BLaER1 (cell line): ENCODE measurements around the gene NSMCE3.

Source experiments
- H3K27ac ChIP-seq: shearing (Covaris generic); formaldehyde crosslinking; 2 replicates; pipeline ENCODE4 v1.8.1; 2022
- H3K27me3 ChIP-seq: shearing (Covaris generic); formaldehyde crosslinking; 2 replicates; pipeline ENCODE4 v1.8.1; 2022
- H3K36me3 ChIP-seq: shearing (Covaris generic); formaldehyde crosslinking; 2 replicates; pipeline ENCODE4 v1.8.1; 2022
- H3K4me1 ChIP-seq: shearing (Covaris generic); formaldehyde crosslinking; 2 replicates; pipeline ENCODE4 v1.8.1; 2022
- H3K4me2 ChIP-seq: shearing (Covaris generic); formaldehyde crosslinking; 2 replicates; pipeline ENCODE4 v1.8.1; 2022
- H3K4me3 ChIP-seq: shearing (Covaris generic); formaldehyde crosslinking; 2 replicates; pipeline ENCODE4 v1.8.1; 2022
- H3K9ac ChIP-seq: shearing (Covaris generic); formaldehyde crosslinking; 2 replicates; pipeline ENCODE4 v1.8.1; 2022
- H3K9me3 ChIP-seq: shearing (Covaris generic); formaldehyde crosslinking; 2 replicates; pipeline ENCODE4 v1.8.1; 2022
- H4K20me1 ChIP-seq: shearing (Covaris generic); formaldehyde crosslinking; 2 replicates; pipeline ENCODE4 v1.8.1; 2022
- Cebpa-rat ChIP-seq: shearing (Covaris generic); IDR thresholded peaks from 2 replicates; pipeline ENCODE4 v1.8.1; 2022

The NSMCE3 gene

DNA sequence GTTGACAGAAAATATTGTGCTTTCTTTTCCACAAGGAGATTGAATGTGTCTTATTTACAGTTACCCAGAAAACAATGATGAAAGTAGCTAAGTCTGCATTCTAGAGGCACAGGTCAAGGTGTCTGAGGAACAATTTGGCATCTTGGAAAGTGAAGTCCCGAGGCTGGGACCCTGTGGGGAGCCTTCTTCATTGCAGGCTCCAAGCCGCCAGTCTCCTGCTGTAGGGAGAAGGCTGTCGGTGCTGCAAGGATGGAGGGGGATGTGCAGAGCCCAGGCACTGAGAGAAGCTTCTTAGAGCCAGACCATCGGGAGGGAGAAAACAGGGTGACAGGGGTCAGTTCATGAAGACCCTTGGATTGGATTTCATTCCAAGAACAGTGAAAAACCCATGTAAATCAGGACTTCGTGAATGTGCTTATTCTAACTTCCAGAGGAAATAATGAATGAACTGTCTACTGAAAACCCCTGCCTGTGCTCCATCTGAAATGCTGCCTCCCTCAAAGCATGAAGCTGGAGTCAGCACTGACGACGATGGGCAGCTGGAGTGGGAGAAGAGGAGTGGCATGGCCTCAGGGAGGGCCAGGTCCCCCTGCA lies 25.2 kb upstream of the NSMCE3 start:
- Histone ChIP-seq H3K4me3 (no peak overlapping the region), H3K4me2 (no peak overlapping the region), H4K20me1 (no peaks in the 10 kb centered on the region), H3K9ac (no peak overlapping the region), H3K27ac (no peak overlapping the region), H3K4me1 (no peaks in the 10 kb centered on the region), H3K27me3 (no peaks in the 10 kb centered on the region), H3K9me3 (no peaks in the 10 kb centered on the region), H3K36me3 (no peaks in the 10 kb centered on the region)
- no peak for TF ChIP-seq Cebpa-rat

DNA sequence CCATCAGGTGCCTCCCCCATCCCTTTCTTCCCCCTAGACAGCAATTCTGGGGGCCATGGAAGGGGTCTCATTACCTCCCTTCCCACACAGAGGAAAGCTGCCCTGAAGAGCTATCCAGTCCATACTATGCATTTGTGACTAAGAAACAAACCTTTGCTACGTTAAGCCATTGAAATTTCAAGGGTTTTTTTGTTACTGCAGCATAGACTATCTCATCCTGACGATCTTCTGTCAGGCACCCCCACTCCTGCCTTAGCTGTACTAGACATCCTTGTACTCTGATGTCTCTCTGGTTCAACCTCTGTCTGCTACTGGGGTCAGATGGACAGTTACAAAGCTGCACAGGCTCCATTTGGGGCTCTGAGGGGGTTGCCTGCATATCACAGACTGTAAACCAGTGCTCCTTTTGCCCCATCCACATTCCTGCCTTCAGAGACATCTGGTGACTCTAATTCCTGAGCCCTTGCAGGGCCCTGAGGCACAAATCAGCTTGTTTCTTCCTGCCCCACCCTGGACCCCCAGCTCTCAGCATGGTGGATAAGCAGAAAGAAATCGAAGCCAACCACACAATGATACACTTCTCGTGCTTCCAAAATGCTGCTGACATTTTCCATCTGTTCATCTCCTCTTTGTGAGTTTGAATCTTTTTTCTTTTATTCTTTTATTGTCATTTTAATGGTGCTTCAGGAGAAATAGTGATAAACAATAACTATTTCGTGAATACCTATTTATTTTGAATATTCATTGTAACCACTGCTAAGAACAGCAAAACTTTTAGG lies 21.6 kb upstream of the NSMCE3 start:
- no peak overlapping the region for H3K4me3 ChIP-seq
- H3K36me3 ChIP-seq = no peaks in the 10 kb centered on the region
- H3K27me3 ChIP-seq = no peaks in the 10 kb centered on the region
- H3K27ac ChIP-seq = no peak overlapping the region
- no peaks in the 10 kb centered on the region for H4K20me1 ChIP-seq
- H3K9ac ChIP-seq = no peak overlapping the region
- H3K4me1 ChIP-seq = no peaks in the 10 kb centered on the region
- no peak for TF ChIP-seq Cebpa-rat
- no peaks in the 10 kb centered on the region for H3K9me3 ChIP-seq
- H3K4me2 ChIP-seq = no peak overlapping the region

DNA sequence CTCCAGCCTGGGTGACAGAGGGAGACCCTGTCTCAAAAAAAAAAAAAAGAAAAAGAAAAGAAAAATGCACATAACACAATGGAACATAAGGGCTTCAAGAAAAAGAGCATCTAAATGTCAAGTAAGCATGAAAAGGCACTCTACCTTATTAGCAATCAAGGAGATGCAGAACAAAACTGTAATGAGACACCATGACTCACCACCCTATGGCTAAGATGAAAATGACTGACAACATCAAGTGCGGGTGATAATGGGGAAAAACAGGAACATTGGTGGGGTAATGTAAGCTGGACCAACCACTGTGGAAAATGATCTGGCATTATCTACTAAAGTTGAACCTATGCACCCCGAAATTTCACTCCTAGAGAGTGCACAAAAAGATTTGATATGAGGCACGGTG lies 19.6 kb upstream of the NSMCE3 start:
- Histone ChIP-seq H3K36me3 (no peaks in the 10 kb centered on the region), H3K4me2 (no peak overlapping the region), H3K4me3 (no peak overlapping the region), H3K27ac (no peak overlapping the region), H3K4me1 (no peaks in the 10 kb centered on the region), H3K9me3 (no peaks in the 10 kb centered on the region), H3K9ac (no peak overlapping the region), H4K20me1 (no peaks in the 10 kb centered on the region), H3K27me3 (no peaks in the 10 kb centered on the region)
- TF ChIP-seq Cebpa-rat = no peak

DNA sequence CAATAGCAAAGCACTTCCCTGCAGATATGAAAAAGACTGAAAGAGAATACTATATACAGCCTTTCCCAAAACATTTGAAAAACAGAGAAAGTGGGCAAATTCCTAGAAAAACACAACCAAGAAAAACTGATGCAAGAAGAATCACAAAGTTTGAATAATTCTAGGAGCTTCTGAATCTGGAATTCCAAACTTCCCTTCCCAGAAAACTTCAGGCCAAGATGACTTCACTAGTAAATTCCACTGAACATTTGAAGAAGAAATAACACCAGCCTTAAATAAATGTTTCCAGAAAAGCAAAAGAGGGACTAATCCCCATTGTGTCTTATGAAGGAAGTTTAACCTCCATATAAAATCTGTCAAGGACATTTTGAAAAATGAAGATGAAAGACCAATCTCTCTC lies 15.8 kb upstream of the NSMCE3 start:
- Histone ChIP-seq H3K27ac (no peak overlapping the region), H3K9me3 (peaks cover 15% of the 10 kb centered on the region), H3K9ac (no peak overlapping the region), H3K4me2 (no peak overlapping the region), H3K36me3 (no peaks in the 10 kb centered on the region), H4K20me1 (no peaks in the 10 kb centered on the region), H3K27me3 (no peaks in the 10 kb centered on the region), H3K4me3 (no peak overlapping the region), H3K4me1 (no peaks in the 10 kb centered on the region)
- TF ChIP-seq Cebpa-rat = no peak

DNA sequence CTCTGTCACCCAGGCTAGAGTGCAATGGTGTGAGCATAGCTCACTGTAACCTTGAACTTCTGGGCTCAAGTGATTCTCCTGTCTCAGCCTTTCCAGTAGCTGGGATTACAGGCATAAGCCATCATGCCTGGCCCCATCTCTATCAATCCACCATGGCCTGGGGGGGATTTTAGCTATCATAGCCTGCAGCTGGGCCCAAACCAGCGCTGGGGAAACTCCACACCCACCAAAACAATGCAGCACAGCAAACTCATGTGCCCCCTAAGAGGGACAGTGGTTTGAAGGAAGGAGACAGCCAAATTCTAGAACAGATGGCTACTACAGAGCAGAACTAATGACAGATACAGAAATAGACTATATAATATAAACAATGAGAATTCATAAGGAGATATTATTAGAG lies 13.8 kb upstream of the NSMCE3 start:
- no peak overlapping the region for H3K27ac ChIP-seq
- H3K9ac ChIP-seq = no peak overlapping the region
- no peaks in the 10 kb centered on the region for H3K36me3 ChIP-seq
- no peak overlapping the region for H3K4me3 ChIP-seq
- H3K4me2 ChIP-seq = no peak overlapping the region
- H3K9me3 ChIP-seq = peaks cover 15% of the 10 kb centered on the region
- no peaks in the 10 kb centered on the region for H3K4me1 ChIP-seq
- no peak for TF ChIP-seq Cebpa-rat
- no peaks in the 10 kb centered on the region for H3K27me3 ChIP-seq
- H4K20me1 ChIP-seq = no peaks in the 10 kb centered on the region

DNA sequence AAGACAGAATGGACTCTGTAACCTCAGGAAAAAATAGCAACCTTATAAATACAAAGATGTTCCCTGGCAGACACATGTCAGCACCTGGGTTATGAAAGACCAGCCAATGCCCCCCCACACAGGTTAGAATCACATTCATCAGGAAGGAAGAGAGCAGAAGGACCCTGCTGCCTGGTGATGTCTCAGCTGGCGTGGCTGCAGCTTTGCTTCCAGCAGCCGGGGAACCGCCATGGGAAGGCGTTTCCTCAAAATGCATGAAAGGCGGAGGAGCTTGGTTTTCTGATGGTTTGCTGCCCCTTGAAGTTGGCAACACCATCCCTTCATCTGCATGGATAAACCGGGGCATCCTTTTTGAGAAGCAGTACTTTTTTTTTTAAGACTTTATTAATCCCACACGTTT lies 10.9 kb upstream of the NSMCE3 start:
- H4K20me1 ChIP-seq = no peaks in the 10 kb centered on the region
- H3K27me3 ChIP-seq = no peaks in the 10 kb centered on the region
- H3K9me3 ChIP-seq = peaks cover 15% of the 10 kb centered on the region

DNA sequence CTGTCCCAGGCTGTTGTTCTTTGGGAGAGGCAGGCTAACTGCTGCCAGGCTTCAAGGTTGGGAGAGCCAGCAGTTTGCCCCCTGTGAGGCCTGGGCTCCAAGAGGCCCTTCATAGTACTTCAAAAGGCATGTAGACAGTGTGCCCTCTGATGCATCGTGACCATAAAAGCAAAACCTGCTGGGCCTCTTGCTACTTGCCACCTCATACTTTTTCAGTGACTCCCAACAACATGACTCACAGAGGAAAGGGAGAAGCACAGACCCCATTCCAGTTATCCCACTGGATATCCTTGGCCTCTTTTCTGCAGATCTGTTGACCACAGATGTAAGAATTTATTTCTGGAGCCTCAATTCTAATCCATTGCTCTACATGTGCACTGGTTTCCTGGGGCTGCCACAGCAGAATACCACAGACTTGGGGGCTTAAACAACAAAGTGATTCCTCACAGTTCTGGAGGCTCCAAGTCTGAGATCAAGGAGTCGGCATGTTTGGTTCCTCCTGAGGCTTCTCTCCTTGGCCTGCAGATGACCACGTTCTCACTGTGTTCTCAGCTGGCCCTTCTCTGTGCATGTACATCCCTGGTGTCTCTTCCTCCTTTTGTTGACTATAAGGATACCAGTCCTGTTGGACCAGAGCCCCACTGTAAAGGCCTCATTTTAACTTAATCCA lies 8.9 kb upstream of the NSMCE3 start:
- no peak for TF ChIP-seq Cebpa-rat
- Histone ChIP-seq H3K4me1 (no peaks in the 10 kb centered on the region), H4K20me1 (no peaks in the 10 kb centered on the region), H3K36me3 (no peaks in the 10 kb centered on the region), H3K9ac (no peak overlapping the region), H3K27ac (no peak overlapping the region), H3K4me2 (no peak overlapping the region), H3K27me3 (no peaks in the 10 kb centered on the region), H3K9me3 (peaks cover 15% of the 10 kb centered on the region), H3K4me3 (no peak overlapping the region)

More for the DNA sequence above, 10.9 kb upstream of the NSMCE3 start:
- H3K4me3 ChIP-seq = no peak overlapping the region
- H3K4me1 ChIP-seq = no peaks in the 10 kb centered on the region
- no peak overlapping the region for H3K27ac ChIP-seq
- no peak for TF ChIP-seq Cebpa-rat
- no peak overlapping the region for H3K9ac ChIP-seq
- no peak overlapping the region for H3K4me2 ChIP-seq
- H3K36me3 ChIP-seq = no peaks in the 10 kb centered on the region

DNA sequence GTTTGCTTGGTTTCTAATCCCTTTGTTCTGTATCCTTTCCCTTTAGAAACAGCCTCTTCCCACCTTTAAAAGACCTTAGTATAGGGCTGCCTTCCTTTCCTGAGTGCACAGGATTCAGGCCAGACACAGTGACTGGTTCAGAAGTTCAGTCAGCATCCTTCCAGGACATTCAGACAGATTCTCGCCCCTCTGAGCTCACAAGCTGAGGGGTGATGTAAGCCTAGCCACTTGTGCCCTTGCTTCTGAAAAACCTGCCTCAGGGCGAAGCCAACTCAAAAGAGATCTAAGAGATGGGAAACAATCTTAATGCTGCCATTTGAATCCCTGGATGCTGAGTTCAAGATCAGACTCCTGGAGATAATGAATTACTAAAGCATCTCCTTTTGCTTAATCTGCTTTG lies 6.7 kb upstream of the NSMCE3 start:
- Histone ChIP-seq H3K27ac (no peak overlapping the region), H3K9ac (no peak overlapping the region), H4K20me1 (no peaks in the 10 kb centered on the region), H3K27me3 (no peaks in the 10 kb centered on the region), H3K9me3 (no peaks in the 10 kb centered on the region), H3K4me3 (no peak overlapping the region), H3K4me1 (peaks cover 13% of the 10 kb centered on the region; the same call in 1 of the 2 replicates), H3K4me2 (no peak overlapping the region), H3K36me3 (no peaks in the 10 kb centered on the region)
- TF ChIP-seq Cebpa-rat = no peak

DNA sequence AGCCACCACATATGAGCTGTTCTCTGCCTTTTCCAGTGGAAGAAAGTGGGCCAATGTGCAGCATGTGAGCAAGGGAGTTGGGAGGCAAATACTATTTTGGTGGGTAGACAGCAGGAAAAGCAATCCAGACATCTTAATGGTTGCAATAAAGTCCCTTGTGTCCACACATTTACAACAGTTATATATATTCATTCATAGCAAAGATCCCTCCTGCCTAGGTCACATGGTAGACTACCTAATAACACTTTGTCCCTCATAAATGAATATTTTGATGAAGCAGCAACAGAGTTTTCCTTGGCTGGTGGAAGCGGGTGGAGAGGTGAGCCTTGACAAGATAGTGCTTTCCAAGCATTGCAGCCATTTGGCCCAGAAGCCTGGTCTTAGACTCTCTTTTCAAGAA lies 6.2 kb upstream of the NSMCE3 start:
- no peak overlapping the region for H3K4me2 ChIP-seq
- no peak overlapping the region for H3K4me3 ChIP-seq
- no peaks in the 10 kb centered on the region for H3K36me3 ChIP-seq
- no peak overlapping the region for H3K27ac ChIP-seq
- no peaks in the 10 kb centered on the region for H3K27me3 ChIP-seq
- H4K20me1 ChIP-seq = no peaks in the 10 kb centered on the region
- no peak for TF ChIP-seq Cebpa-rat
- H3K4me1 ChIP-seq = peaks cover 18% of the 10 kb centered on the region
- no peaks in the 10 kb centered on the region for H3K9me3 ChIP-seq
- no peak overlapping the region for H3K9ac ChIP-seq

DNA sequence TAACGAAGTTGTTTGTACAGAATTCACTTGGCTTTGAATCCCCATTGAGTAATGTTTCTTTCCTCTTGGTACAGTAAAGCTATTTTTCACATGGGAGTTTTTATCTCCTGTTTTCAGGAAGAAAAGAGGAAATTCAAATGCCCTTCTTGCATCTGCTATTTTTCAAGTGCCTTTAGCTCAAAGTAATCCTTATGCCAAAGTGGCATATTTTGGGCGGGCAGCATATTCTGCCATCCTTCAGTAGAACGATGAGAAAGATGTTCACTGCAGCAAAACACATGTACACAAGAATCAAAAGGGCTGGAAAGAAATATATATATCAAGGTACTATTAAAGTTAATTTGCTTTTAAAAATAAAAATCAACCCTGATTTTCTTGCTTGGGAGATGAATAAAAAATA lies 5.3 kb upstream of the NSMCE3 start:
- Histone ChIP-seq H4K20me1 (no peaks in the 10 kb centered on the region), H3K9me3 (no peaks in the 10 kb centered on the region), H3K4me2 (no peak overlapping the region), H3K27ac (no peak overlapping the region), H3K36me3 (no peaks in the 10 kb centered on the region), H3K4me1 (peaks cover 23% of the 10 kb centered on the region), H3K27me3 (no peaks in the 10 kb centered on the region), H3K4me3 (no peak overlapping the region), H3K9ac (no peak overlapping the region)
- no peak for TF ChIP-seq Cebpa-rat
